Jurkat, Clone E6-1 (cell line): ENCODE results near the gene CACNA2D3.
"Not testable (repeated sequence)": the region's sequence is repeated elsewhere in the genome, so short reads cannot be mapped to it uniquely, and the experiment has no call there.

Source experiments
- DNase-seq: peaks from one replicate; pipeline ENCODE4 v3.0.0-alpha.2; 2011; ENCODE audit warnings: low read depth, low spot score
- H3K4me3 ChIP-seq: 2 replicates; pipeline ENCODE4 v1.5.1; 2011; ENCODE audit warnings: mild to moderate bottlenecking, low read length, control low read depth, moderate library complexity

CACNA2D3 gene

DNA sequence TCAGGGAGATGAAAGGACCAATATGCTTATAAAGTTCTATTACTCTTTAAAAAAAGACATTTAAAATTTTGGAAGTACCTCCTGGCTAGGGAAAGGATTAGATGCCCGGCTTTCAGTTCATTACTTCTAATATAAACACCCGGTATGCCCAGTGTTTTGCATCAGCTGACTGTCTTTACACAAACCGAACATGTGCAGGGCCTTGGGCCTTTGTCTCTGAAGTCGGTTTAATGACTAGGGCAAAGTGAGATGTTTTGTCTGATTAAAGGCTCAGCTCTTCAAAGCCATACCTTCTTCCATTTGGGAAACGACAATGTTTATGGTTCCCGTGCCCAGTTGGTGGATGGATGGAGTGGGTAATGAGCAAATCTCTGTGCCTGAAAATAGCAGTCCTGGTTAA, 984.8 kb downstream of the CACNA2D3 start:
- DNase-seq = no peak
- H3K4me3 ChIP-seq = no peak overlapping the region

DNA sequence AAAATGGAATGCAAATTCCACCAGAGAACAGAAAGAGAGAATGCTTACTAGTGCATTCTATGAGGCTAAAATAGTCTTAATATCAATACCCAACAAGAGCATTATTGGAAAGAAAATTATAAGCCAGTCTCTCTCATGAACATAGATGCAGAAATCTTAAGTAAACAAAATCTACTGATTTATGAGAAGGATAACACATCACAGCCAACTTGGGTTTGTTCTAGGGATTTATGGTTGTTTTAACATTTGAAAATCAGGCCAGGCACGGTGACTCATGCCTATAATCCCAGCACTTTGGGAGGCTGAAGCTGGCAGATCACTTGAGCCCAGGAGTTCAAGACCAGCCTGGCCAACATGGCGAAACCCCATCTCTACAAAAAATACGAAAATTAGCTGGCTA, 989.6 kb downstream of the CACNA2D3 start:
- not testable (repeated sequence) for DNase-seq, H3K4me3 ChIP-seq

DNA sequence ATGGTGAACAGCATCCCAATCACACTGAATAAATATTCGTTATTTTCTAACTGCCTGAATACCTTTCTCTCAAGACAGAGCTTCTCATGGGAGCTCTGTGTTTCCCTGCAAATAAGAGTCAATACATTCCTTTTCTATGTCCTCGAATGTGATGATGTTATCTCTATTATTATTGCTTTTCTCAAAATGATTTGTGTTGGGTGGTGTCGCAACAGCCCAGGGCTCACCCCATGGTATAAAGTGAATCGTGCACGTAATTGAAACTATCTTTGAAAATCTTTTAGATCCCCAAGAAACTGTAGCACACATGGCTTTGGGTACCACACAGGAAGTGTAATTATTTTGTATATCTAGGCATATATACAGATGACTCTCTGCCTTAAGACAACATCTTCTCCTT, 996.1 kb downstream of the CACNA2D3 start:
- H3K4me3 ChIP-seq = no peak overlapping the region
- no peak for DNase-seq

DNA sequence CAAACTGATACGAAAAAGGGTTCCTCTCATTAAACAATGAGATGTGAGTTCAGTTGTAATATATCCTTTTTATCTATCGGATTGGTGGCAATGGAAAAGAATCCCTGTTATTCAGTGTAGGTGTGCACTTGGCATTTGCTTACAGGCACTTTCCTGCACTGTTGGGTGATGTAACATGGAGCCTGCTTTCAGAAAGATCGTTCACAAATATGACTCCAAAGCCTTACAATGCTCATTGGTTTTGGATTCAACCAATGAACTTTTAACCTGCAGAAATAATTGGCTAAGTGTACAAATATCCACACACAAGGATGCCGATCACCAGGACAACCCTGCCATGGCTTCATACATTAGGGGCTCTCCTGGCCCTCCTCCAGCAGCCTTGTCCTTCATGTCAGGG, 996.9 kb downstream of the CACNA2D3 start:
- no peak overlapping the region for H3K4me3 ChIP-seq
- no peak for DNase-seq

DNA sequence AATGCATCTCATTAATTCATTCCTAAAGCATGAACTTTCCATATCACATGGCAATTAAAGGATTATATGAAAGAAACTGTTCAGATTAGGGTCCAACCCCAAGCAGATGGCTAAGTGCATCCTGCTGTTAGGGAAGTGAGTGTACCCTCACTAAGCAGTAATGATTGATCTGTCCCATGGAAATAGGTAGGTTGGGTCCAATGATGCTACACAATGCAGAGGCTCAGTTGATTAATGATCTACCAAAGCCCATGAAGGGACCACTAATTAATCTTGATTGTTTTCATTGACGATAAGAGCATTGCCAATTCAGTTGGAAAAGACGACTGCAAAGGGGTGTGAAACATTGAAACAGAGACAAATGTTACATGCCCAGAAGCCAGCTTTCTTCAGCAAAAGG, 1000.0 kb downstream of the CACNA2D3 start:
- no peak overlapping the region for H3K4me3 ChIP-seq
- no peak for DNase-seq
